Neutrophil (primary cell): ENCODE measurements around the gene PHLDB2.

Experiments used
- H3K27ac ChIP-seq: fragments of 200-600 bp; sonication (generic); 2 replicates; pipeline ENCODE4 v1.5.1; 2016; ENCODE audit warnings: mild to moderate bottlenecking, moderate library complexity
- H3K27me3 ChIP-seq: fragments of 200-600 bp; sonication (generic); 2 replicates; pipeline ENCODE4 v1.6.0; 2016; ENCODE audit warnings: mild to moderate bottlenecking
- H3K36me3 ChIP-seq: fragments of 200-600 bp; sonication (generic); 2 replicates; pipeline ENCODE4 v1.5.1; 2017
- H3K4me1 ChIP-seq, 2 experiments: fragments of 200-600 bp in 1 of 2; sonication (generic) in 1 of 2; 1 replicate in 1 of 2; 2 replicates in 1 of 2; pipeline versions ENCODE4 v1.5.1 to v1.6.1; 2013 to 2016; ENCODE audit warnings: low read depth in 1 of 2, low read length in 1 of 2, mild to moderate bottlenecking in 1 of 2, moderate library complexity in 1 of 2; ENCODE audit not compliant: control insufficient read depth in 1 of 2, insufficient read depth in 1 of 2
- H3K4me3 ChIP-seq, 2 experiments: fragments of 200-600 bp in 1 of 2; sonication (generic) in 1 of 2; 1 replicate in 1 of 2; 2 replicates in 1 of 2; pipeline ENCODE4 v1.5.1; 2013 to 2016; ENCODE audit warnings: low read depth in 1 of 2, low read length in 1 of 2, mild to moderate bottlenecking in 1 of 2, moderate library complexity in 1 of 2
- H3K9me3 ChIP-seq: fragments of 200-600 bp; sonication (generic); 2 replicates; pipeline ENCODE4 v1.5.1; 2016
- CTCF ChIP-seq: fragments of 200-600 bp; sonication (generic); IDR thresholded peaks from 2 replicates; pipeline ENCODE4 v1.5.1; 2016; ENCODE audit warnings: antibody characterized with exemption

The PHLDB2 gene

GRCh38 chr3:111951032-111951431, 92.0 kb downstream of the PHLDB2 start:
- H3K4me3 ChIP-seq: no peak overlapping the region
- TF ChIP-seq CTCF: no peak
- no peaks in the 10 kb centered on the region for H3K27me3 ChIP-seq
- H3K27ac ChIP-seq: no peak overlapping the region
- no peaks in the 10 kb centered on the region for H3K4me1 ChIP-seq
- H3K9me3 ChIP-seq: no peaks in the 10 kb centered on the region
- no peaks in the 10 kb centered on the region for H3K36me3 ChIP-seq

GRCh38 chr3:111952086-111952485, 93.0 kb downstream of the PHLDB2 start:
- Histone ChIP-seq H3K4me1 (no peaks in the 10 kb centered on the region), H3K36me3 (no peaks in the 10 kb centered on the region), H3K4me3 (no peak overlapping the region), H3K9me3 (no peaks in the 10 kb centered on the region), H3K27ac (no peak overlapping the region), H3K27me3 (no peaks in the 10 kb centered on the region)
- TF ChIP-seq CTCF: no peak

GRCh38 chr3:111952866-111953450, 93.9 kb downstream of the PHLDB2 start:
- TF ChIP-seq CTCF: no peak
- Histone ChIP-seq H3K27ac (no peak overlapping the region), H3K4me1 (no peaks in the 10 kb centered on the region), H3K9me3 (no peaks in the 10 kb centered on the region), H3K36me3 (no peaks in the 10 kb centered on the region), H3K4me3 (no peak overlapping the region), H3K27me3 (no peaks in the 10 kb centered on the region)

- no peaks in the 10 kb centered on the region for H3K27me3 ChIP-seq
- no peak overlapping the region for H3K4me3 ChIP-seq
- H3K4me1 ChIP-seq: no peaks in the 10 kb centered on the region
- no peak for TF ChIP-seq CTCF
- no peaks in the 10 kb centered on the region for H3K36me3 ChIP-seq
- H3K9me3 ChIP-seq: no peaks in the 10 kb centered on the region
- no peak overlapping the region for H3K27ac ChIP-seq
These were observed 95.3 kb downstream of the PHLDB2 start for GRCh38 chr3:111954228-111954990.

GRCh38 chr3:111955876-111956275, 96.8 kb downstream of the PHLDB2 start:
- H3K9me3 ChIP-seq: no peaks in the 10 kb centered on the region
- H3K36me3 ChIP-seq: no peaks in the 10 kb centered on the region
- no peak overlapping the region for H3K27ac ChIP-seq
- no peaks in the 10 kb centered on the region for H3K27me3 ChIP-seq
- H3K4me1 ChIP-seq: no peaks in the 10 kb centered on the region
- H3K4me3 ChIP-seq: no peak overlapping the region
- no peak for TF ChIP-seq CTCF
